Left ventricle myocardium superior (tissue), 1 donor: ENCODE results near the gene ZNF524. TPM values are rescaled to one million over a fixed set of nuclear protein-coding genes. Genes with fewer than 3 reads are reported as not detected.
A peak's percentile ranks its signal among the peaks of the same experiment; 100 is the strongest.

ENCODE experiments used
- ATAC-seq: fragments of 200-7000 bp; cut with Tn5 transposase; one replicate; pipeline ENCODE4 v1.9.1; 2020; ENCODE audit warnings: mild to moderate bottlenecking, moderate library complexity
- DNase-seq: peaks from one replicate; pipeline ENCODE4 v3.0.0-alpha.2; 2020
- intact Hi-C: fragments of 100-400 bp; cut with micrococcal nuclease; formaldehyde crosslinking; loops from one replicate; pipeline ENCODE4 v1.11.0; 2022
- total RNA-seq: library from RNA; stranded (reverse); fragmentation: NEBNext Ultra II Directional; extraction: Animal tissue kit (Norgen Biotek cat#: 25700); gene quantifications from one replicate; pipeline ENCODE4 v1.2.1, GENCODE V29; 2021
- donor health status: DM: no; HTN: yes; CAD: no; lungs with severe emphysema.

ZNF524 gene
- total RNA-seq, 1 donor from 2014 or later: 17.0 TPM

DNA sequence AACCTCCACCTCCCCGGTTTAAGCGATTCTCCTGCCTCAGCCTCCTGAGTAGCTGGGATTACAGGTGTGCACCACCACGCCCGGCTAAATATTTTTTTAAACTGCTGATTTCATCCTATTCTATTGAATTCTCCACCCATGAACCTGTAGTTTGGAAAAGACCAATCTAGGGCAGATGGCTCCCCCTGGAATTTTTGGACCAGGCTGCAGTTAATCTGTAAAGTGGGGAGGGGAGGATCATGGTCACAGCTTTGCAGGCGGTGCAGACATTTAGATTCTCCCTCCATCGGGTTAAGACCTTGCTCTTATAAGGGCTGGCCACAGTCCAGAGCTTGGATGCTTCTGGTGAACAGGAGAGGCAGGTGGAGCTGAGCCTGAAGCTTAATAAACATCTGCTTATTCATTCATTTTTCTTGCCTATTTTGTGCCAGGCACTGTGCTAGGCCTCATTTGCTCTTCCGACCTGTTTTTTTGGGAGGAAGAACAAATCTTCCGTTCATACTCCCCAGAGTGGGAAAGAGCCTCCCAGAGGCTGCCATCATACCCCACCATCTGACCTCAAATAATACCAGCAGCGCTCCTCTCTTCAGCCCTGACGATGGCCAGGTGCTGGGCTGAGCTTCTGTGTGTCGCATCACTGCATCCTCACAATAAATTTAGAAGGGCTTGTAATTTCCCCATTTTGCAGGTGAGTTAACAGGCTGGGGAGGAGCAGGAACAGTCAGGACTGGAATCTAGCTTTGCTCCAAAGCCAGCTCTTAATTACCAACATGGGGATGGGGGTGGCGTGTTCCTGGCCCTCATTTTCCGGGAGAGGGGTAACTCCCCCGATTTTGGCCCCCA is 47.0 kb downstream of the ZNF524 start:
- ATAC-seq (no peak), DNase-seq (no peak)
- intact Hi-C loops: no loop called here

DNA sequence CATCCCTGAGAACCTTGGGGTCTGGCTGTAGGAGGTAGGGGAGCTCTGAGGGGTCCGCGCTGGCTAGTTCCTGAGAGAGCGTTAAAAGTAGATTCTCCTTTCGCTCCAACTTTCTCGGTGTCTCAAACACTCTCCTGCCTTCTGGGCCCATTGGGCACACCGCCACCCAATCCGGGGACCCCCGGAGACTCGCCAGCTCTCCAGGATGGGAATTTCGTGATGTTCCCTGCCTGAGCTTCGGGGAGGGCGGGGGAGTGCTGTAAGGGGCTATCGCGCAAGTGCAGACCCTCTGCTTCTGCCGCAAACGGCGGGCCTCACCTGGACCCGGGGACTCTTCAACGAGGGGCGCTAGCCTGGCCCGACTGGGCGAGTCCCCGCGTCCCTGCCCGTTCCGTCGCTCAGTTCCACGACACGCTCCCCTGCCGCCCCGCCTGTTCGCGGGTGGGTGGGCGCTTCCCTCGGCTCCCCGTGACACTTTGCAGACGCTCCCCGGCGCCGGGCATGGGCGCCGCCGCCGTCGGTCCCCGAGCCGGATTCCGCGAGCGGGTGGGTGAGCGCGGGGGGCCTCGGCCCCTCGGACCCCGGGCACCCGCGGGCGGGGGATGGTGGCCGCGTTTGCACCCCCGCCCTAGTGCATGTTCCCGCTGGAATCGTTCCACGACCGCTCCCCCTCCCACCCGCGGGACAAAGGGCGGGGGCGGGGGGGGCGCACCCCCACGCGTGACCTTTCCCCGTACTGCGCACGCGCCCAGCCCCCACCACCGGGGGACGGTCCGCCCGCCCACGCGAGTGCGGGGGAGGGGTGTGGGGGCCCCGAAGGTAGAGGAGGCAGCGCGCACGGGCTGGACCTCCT is 47.9 kb downstream of the ZNF524 start, which contains the start of gene CCDC106:
Gene CCDC106 (plus strand): TSS at position 481 of the 853 bp plus-strand sequence. CDS start 835 bp downstream, outside the sequence.
- ATAC-seq (peak; percentile 59), DNase-seq (peak; percentile 81)
- intact Hi-C loops: no loop called here

DNA sequence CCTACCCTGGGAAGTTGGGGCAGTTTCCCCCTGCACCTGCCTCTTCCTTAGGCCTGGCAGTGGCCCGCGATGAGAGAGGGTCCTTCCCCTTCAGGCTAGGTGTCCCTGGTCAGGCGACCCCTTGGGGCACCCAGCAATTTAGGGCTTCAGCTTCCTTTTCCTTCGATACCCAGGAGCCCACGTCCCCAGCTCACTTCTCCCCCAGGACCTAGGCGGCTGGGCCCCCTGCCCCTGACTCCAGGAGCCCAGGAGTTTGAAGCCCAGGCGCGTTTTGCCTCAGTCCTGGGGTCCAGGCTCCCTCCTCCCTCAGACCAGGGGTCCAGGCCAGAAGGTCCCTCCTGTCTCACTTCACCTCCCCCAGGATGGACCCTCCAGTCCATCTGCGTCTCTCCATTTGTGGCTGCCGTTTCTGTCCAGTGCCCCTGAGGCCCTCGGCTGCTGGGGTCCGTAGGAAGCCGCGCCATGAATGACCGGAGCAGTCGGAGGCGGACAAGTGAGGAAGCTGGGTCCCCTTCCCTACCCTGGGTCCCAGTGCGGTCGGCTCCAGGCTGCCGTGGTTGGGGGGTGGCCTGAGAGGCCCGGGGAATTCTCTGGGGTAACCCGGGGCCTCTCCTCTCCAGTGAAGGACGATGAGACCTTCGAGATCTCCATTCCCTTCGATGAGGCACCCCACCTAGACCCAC is 48.6 kb downstream of the ZNF524 start:
- intact Hi-C loops: no loop called here
- ATAC-seq (no peak), DNase-seq (no peak)

DNA sequence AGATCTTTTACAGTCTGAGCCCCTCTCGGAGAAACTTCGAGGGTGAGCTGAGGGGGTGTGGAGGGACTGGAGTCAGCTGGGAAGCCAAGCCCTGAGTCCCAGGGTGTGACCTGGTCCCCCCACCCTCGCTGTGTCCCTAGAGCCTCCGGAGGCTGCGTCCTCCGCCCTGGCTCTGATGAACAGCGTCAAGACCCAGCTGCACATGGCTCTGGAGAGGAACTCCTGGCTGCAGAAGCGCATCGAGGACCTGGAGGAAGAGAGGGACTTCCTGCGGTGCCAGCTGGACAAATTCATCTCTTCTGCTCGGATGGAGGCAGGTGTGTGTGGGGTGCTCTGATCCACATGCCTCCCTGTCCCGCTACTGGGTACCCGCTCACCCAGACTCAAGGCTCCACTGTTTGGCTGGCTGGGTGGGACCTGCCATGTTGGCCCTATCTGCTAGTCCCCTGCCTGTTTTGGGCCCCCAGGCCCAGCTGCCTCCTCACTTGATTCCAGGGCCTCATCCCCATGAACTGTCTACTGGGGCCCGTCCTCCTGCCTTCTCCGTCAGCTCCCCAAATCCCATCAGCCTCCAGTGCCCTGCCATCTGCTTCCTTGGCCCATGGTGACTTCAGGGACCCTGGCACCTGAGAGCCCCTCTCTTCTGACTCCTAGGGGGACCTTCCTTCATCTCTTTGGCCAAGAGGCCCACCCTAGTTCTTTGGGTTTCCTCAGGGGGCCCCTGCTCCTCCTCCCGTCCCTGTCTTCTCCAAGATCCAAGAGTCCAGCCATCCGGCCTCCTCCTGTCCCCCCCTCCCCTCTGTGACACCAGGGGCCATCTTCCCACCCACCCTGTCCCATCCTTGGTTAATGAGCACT is 49.4 kb downstream of the ZNF524 start:
- intact Hi-C loops: no loop called here
- ATAC-seq (no peak), DNase-seq (no peak)

DNA sequence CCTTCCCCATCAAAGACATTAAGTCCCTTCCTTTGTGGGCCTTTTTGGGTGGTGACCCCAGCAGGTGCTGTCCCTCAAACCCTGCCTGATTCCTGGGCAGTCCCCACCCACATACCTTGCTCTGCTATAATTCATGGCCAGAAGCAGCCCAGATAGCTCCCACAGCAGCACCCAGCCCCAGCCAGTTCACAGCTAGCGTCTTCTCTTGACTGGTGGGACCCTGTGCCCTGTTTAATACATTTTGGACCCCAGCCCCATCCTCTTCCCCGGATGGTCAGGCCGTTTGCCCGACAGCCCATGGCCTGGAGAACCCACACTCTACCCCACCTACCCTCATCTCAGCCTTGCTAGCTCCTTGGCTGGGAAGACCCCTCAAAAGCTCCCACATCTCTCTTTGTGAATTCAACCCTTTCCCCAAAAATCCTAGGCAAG is 50.1 kb downstream of the ZNF524 start:
- ATAC-seq: no peak
- intact Hi-C loops: no loop called here
- no peak for DNase-seq

DNA sequence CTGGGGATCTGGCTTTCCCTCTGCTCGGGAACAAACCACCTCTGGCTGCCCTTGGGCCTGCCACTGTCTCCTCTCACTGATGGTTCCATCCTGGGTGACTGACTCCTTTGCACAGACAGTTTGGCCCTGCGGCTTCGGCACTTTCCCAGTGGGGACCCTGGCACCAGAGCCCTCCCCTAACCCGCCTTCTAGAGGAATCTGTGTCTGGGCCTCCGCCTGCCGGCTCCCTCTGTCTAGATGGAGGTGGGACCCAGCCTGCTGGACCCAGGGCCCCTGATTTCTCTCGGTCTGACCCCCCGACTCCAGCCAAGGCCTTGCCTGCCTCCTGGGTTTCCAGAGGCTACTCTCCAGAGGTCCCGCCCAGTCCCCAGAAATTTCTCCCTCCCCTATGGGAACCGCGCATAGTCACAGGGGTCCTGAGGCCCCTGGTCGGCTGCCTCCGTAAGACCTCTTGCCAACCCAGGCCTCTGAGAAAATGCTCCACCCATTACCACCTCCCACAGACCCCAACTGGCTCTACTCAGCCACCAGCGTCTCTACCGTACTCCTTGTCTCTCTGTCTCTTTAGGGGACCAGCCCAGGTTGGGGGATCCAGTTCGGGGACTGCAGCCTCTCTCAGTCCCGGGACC is 50.6 kb downstream of the ZNF524 start:
- DNase-seq (no peak), ATAC-seq (no peak)
- intact Hi-C loops: no loop called here

DNA sequence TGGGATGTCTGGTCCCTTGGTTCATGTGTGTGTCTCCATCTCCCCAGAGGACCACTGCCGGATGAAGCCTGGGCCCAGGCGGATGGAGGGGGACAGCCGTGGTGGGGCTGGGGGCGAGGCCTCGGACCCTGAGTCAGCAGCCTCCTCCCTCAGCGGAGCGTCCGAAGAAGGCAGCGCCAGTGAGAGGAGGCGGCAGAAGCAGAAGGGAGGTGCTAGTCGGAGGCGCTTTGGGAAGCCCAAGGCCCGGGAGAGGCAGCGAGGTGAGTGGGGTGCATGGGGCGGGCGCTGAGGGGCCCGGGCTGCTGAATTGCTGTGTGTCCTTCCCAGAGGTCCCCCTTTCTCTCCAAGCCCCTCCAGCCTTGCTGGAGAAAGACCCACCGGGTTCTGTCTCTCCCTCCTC is 51.1 kb downstream of the ZNF524 start:
- DNase-seq (no peak), ATAC-seq (no peak)
- intact Hi-C loops: no loop called here

DNA sequence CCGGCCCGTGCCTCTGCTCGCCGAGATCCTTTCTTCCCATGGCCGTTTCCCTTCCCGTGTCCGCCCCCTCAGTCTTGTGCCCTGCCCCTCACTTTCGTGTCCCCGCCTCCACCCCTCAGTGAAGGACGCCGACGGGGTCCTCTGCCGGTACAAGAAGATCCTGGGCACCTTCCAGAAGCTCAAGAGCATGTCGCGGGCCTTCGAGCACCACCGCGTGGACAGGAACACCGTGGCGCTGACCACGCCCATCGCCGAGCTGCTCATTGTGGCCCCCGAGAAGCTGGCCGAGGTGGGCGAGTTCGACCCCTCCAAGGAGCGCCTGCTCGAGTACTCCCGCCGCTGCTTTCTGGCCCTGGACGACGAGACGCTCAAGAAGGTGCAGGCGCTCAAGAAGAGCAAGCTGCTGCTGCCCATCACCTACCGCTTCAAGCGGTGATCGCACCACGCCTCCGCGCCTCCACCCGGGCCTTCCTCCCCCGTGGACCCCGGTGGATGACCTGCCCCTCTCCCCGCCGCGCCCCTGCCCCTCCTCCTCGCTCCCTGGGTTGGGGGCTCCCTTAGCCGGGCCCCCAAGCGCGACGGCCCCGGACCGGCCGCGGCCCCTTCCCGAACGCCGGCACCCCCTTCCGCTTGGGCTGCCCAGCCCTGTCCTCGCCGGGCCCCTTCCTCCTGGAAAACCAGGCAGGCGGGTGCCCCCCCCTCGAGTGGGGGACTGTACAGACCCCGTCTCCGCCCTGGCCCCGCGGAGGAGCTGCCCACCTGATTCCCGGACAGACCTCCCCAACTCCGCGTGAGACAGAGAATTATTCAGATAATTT is 52.4 kb downstream of the ZNF524 start:
- DNase-seq: peak; percentile 59
- intact Hi-C loops: no loop called here
- no peak for ATAC-seq

Other genes starting within 250 kb of the ZNF524 start
- not detected for gene COX6B2, start 245.6 kb upstream of the ZNF524 start, total RNA-seq
- not detected for gene GARIN5B, start 237.0 kb upstream of the ZNF524 start, total RNA-seq
- not detected for gene IL11, start 229.8 kb upstream of the ZNF524 start, total RNA-seq
- not detected for gene TMEM190, start 223.5 kb upstream of the ZNF524 start, total RNA-seq
- gene TMEM238, start 216.0 kb upstream of the ZNF524 start, total RNA-seq: 0.25 TPM
- gene RPL28, start 214.4 kb upstream of the ZNF524 start, total RNA-seq: 557 TPM
- gene UBE2S, start 192.5 kb upstream of the ZNF524 start, total RNA-seq: 24.5 TPM
- not detected for gene SHISA7, start 157.0 kb upstream of the ZNF524 start, total RNA-seq
- 58.5 TPM for gene ISOC2, start 138.6 kb upstream of the ZNF524 start, total RNA-seq
- gene C19orf85, start 135.5 kb upstream of the ZNF524 start, total RNA-seq: not detected
- gene ZNF628, start 123.7 kb upstream of the ZNF524 start, total RNA-seq: 6.4 TPM
- 6.0 TPM for gene NAT14, start 115.1 kb upstream of the ZNF524 start, total RNA-seq
- gene SSC5D, start 111.9 kb upstream of the ZNF524 start, total RNA-seq: 2.7 TPM
- gene SBK2, start 63.2 kb upstream of the ZNF524 start, total RNA-seq: 15.2 TPM
- gene SBK3, start 54.7 kb upstream of the ZNF524 start, total RNA-seq: 16.6 TPM
- 14.7 TPM for gene ZNF579, start 19.4 kb upstream of the ZNF524 start, total RNA-seq
- gene FIZ1, start 771 bp upstream of the ZNF524 start, total RNA-seq: 16.3 TPM
- 21.8 TPM for gene ZNF865, start 5.4 kb downstream of the ZNF524 start, total RNA-seq
- 13.4 TPM for gene ZNF784, start 24.3 kb downstream of the ZNF524 start, total RNA-seq
- gene ZNF580, start 40.7 kb downstream of the ZNF524 start, total RNA-seq: 12.3 TPM
- 9.4 TPM for gene ZNF581, start 43.4 kb downstream of the ZNF524 start, total RNA-seq
- 16.8 TPM for gene CCDC106, start 47.9 kb downstream of the ZNF524 start, total RNA-seq
- gene U2AF2, start 54.7 kb downstream of the ZNF524 start, total RNA-seq: 79.9 TPM
- 250 TPM for gene EPN1, start 74.9 kb downstream of the ZNF524 start, total RNA-seq
- gene NLRP9, start 138.1 kb downstream of the ZNF524 start, total RNA-seq: not detected
- gene RFPL4A, start 158.8 kb downstream of the ZNF524 start, total RNA-seq: not detected
- gene RFPL4AL1, start 168.8 kb downstream of the ZNF524 start, total RNA-seq: not detected
- gene NLRP11, start 231.7 kb downstream of the ZNF524 start, total RNA-seq: not detected
- gene NLRP4, start 236.3 kb downstream of the ZNF524 start, total RNA-seq: not detected